DMS53 treated with DMSO at 0.1 percent for 48 hours (cell line): Measurements from ENCODE around the gene PTPRN2.
"Not testable (repeated sequence)": the region's sequence is repeated elsewhere in the genome, so short reads cannot be mapped to it uniquely, and the experiment has no call there.

ENCODE experiments used
- DNase-seq: peaks from one replicate; lab custom pipeline; 2025; ENCODE audit not compliant: unreplicated experiment; lab: John Stamatoyannopoulos, UW

Gene PTPRN2

GRCh38 chr7:158315326-158315725 is 272.3 kb downstream of the PTPRN2 start:
- DNase-seq, result no peak

- DNase-seq, result no peak
Observed at GRCh38 chr7:158314394-158314793, 273.2 kb downstream of the PTPRN2 start.

GRCh38 chr7:158313931-158314330 is 273.7 kb downstream of the PTPRN2 start:
- DNase-seq, result no peak

- no peak for DNase-seq
Observed at GRCh38 chr7:158312789-158313188, 274.8 kb downstream of the PTPRN2 start.

GRCh38 chr7:158311791-158312190 is 275.8 kb downstream of the PTPRN2 start:
- DNase-seq, result no peak

DNA sequence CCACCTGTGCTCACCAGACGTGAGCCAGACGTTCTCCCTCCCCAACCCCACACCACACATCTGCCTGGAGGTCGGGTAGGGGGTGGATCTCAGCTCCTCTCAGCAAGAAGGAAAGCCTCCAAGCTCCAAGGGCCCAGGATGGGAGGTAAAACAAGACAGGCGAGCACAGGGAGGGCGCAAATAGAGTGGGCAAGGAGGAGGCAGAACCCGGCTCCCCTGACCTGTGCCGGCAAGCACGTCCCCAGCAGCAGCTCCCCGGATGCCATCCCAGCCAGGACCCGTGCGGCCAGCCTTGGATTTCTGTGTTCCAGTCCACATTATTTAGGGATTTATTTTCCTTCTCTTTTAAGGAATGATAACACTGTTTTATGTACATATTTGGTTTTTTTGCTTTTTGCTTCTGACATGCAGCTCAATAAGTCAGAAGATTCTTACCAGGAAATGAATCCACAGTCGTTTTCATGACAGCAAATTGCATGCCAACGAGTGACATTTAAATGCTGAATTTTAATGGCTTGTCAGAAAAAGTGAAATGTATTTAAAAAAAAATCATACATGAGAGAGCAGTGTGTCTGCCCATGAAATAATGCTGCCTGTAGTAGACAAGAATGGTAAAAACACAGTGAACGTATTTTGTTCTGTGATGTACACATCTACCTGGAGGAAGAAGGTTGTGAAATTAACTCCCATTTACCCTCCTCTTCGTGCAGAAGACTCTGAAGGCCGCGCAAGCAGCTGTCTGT is 276.5 kb downstream of the PTPRN2 start:
- DNase-seq, result no peak

DNA sequence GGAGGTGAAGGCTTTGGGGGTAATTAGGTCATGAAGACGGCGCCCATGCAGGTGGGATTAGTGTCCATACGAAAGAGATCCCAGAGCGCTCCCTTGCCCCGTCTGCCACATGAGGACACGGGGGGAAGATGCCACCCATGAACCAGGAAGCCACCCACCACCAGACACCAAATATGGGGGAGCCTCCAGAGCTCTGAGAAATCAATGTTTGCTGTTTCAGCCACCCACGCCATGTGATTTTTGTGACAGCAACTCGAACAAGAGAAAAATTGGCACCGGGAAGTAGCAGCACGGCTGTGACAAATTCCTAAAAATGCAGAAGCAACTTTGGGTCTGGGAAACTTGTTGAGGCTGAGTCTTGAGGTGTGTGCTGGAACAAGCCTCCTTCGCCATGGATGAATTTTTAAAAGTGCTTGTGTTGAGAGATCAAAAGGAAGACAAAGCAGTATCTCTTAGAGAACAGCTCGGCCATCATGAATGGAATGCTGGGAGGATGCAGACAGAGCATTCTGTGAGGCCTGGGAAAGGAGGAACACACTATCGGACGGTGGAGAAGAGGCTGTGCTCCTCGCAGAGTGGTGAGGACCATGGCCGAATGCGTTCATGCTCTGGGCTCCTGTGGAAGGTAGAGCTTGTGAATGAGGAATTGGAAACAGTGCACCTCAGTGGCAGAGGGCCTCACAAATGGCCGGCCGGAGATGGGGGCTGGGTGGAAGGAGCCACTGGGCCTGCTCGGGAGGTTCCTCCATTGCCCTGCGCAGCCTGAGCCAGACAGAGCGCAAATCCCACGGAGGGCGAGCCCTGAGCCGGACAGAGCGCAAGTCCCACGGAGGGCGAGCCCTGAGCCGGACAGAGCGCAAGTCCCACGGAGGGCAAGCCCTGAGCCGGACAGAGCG is 277.5 kb downstream of the PTPRN2 start:
- no peak for DNase-seq

- peak; percentile 3 for DNase-seq
Observed at GRCh38 chr7:158308001-158308400, 279.6 kb downstream of the PTPRN2 start.

GRCh38 chr7:158304072-158304471 is 283.6 kb downstream of the PTPRN2 start:
- not testable (repeated sequence) for DNase-seq

DNA sequence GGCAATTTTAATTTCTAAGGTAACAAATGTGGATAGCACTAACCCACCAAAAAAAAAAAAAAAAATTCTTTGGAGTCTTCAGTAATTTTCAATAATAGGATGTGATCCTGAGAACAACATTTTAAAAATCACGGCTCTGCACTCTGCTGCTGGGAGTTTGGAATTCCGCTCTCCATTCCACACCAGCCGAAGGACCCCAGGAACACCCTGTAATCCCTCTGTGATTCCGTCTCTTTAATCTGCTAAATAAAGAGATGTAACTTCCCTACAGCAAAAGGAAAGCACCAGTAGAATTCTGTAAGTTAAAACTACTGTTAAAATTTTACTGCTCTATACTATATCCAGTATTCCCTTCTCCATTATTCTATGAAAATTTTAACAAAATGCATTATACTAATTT is 284.5 kb downstream of the PTPRN2 start:
- no peak for DNase-seq

GRCh38 chr7:158302274-158303070 is 285.2 kb downstream of the PTPRN2 start:
- no peak for DNase-seq

GRCh38 chr7:158301207-158301606 is 286.4 kb downstream of the PTPRN2 start:
- no peak for DNase-seq

GRCh38 chr7:158300427-158300826 is 287.2 kb downstream of the PTPRN2 start:
- DNase-seq, result no peak

DNA sequence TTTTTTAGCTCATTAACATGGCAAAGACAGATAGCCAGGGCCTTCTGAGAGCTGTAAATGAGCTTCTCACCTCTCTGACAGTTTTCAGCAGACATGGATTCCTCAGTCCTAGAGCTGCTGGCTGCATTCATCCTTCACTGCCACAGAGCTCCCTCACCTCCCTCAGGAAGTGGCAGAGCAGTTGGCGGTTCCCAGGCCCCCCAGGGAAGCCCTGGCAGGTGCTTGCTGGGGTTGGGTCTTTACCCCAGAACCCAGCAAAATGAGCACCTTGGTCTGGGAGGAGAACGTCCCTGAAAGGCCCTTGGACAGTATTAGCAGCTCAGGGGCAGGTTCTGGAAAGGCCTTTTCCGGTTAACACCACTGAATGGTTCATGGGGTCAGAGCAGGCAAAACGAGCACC is 288.0 kb downstream of the PTPRN2 start:
- no peak for DNase-seq

DNA sequence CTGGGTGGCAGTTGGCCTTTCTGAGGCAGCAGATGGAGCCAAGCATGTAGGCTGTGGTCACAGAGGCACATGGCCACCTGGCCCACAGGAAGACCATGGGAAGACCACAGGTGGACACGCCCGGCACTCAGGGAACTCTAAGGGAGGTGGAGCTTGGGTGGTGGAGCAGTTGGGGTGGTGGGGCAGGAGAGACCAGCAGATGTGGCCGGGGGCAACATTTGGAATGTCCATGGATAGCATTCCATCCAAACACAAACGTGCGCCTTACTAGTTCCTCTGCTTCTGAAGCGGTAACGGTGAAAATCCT is 290.9 kb downstream of the PTPRN2 start:
- no peak for DNase-seq

GRCh38 chr7:158295966-158296797 is 291.4 kb downstream of the PTPRN2 start:
- no peak for DNase-seq

GRCh38 chr7:158294468-158295215 is 293.0 kb downstream of the PTPRN2 start:
- not testable (repeated sequence) for DNase-seq

GRCh38 chr7:158292948-158293347 is 294.7 kb downstream of the PTPRN2 start:
- DNase-seq, result no peak

DNA sequence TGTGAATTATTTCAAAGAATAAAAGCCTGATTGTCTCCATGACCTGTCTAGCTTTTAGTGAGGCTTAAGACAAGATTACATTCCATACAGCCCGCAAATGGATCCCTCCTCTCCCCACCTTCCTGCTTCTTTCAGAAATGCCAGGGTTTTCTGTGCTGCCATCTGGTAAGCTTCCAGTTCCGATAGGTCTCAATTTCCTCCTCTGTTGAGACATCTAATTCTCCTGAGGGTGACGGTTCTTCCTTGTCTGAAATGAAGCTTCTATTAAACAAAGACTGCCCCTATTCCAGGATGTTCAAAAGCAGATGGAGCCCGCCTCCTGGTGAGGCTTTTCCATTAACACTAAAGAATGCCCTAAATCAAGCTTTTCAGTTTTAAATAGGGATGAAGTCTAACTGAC is 295.6 kb downstream of the PTPRN2 start:
- DNase-seq, result no peak
